SH-SY5Y (cell line): ENCODE data around the gene ABCA10.

ENCODE experiments used
- GATA2 ChIP-seq: IDR thresholded peaks from 2 replicates; pipeline ENCODE4 v1.6.1; 2011; ENCODE audit warnings: mild to moderate bottlenecking, low read depth, low read length
- GATA3 ChIP-seq: IDR thresholded peaks from 2 replicates; pipeline ENCODE4 v1.6.1; 2011; ENCODE audit warnings: low read depth, mild to moderate bottlenecking, low read length, moderate library complexity

DNA sequence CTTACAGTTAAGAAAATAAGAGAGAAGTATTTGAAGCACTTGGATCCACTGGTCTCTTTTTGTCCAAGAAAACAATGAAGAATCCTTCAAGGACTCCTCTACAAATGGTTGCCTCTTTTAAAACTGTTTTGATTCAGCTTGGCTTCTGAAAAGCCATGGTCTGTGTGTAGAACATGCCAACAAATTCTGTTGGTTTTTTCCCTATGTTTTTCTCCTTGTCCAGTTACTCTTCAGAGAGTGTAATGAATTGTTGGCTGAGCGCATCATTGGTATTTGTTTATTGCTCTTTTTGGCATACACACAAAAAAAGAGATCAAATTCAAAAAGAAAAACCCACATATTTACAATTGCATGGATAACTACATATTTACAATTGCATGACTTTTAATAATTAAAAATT is at the start of gene ABCA10:
- TF ChIP-seq GATA2: no peak
- no peak for TF ChIP-seq GATA3
